Fibroblast of skin of left biceps (primary cell): ENCODE data around the gene MAPKBP1.
"Not testable (repeated sequence)": the region's sequence is repeated elsewhere in the genome, so short reads cannot be mapped to it uniquely, and the experiment has no call there.

ENCODE experiments used
- DNase-seq, 2 experiments: peaks; one replicate each; pipeline ENCODE4 v3.0.0-alpha.2; 2013; ENCODE audit warnings: low read depth in 2 of 2

The MAPKBP1 gene

DNA sequence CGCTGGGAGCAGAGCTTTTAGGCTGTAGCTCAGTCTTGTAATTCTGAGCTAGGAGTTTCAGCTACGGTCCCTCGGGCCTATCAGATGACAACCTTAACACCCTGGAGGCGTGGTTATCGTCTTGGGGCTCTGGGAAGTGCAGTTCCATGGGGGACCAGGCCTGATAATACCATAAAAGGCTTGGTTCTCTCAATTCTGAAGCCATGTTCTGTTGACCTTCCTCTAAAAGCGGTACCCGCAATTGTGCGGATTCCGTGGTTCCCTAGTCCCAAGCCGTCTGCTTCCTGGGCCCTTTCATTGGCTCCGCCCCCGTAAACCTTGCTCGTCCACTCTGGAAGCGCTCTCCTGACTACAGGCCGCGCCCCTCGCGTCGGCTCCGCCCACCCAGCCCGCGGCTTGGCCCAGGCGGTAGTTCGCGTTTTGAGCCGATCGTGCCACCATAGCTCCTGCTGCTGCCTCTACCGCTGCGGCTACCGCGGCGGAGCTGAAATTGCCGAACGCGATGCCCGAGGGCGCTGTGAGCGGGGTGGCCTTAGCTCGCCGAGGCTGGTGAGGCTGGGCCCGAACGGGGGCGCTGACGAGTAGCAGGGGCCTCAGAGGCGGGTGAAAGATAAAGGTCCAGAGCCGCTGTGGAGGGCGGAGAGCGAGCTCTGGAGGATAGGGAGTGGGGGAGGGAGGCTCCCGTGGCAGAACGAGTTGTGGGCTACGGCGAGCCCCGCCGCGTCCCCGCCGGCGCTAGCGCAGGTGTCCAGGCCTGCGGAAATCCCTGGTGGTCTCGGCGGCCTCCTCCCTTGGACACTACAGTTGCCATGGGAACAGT, at the start of gene MAPKBP1:
Gene MAPKBP1, plus strand, starts transcription at position 423 of the 820 bp plus-strand sequence. CDS start 792 bp downstream, outside the sequence.
- peak; percentile 94 to 97 for DNase-seq

GRCh38 chr15:41727143-41727542, 47.1 kb upstream of the MAPKBP1 start:
- no peak for DNase-seq

DNA sequence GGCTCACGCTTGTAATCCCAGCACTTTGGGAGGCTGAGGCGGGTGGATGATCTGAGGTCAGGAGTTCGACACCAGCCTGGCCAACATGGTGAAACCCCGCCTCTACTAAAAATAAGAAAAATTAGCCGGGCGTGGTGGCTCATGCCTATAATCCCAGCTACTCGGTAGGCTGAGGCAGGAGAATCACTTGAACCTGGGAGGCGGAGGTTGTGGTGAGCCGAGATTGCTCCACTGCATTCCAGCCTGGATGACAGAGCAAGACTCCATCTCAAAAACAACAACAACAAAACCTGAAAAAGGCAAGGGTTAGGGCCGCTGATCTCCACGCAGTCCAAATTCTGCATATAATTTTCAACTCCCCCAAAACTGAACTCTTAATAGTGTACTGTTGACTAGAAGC, 46.2 kb upstream of the MAPKBP1 start:
- not testable (repeated sequence) for DNase-seq

DNA sequence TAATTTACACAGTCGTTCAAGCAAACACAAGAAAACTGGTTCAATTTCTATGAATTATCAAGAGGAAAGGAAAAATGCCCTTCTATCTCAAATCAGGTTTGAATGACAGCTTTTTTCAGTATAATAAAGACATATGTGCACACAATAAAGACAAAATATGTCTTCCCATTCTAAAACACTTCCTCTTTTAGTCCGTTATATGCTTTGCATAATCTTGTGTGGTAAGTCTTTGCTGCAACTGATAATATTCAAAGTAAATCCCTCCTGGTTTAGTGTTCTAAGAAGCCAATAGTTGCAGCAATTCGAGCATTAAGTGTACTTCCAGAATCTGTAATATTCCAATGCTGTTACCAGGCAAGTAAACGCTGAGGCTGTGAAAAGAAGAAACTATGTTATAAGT, 43.7 kb upstream of the MAPKBP1 start:
- DNase-seq: no peak

DNA sequence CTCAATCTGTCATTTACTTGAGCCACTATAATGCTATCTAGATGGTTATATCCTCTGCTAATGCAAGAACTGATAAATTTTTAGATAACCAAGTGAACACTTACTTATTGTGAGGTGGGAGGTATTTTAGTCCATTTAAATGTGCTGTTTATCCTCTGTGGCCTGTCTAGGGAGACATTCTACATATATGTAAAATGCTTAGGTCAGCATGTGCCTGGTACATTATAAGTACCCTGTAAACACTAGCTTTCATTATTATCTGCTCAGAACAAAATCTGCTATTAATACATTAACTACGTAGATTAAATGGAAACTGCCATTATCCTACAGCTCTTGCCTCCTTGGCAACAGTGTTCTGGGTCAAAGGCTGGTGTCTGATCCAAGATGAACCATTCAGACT, 41.8 kb upstream of the MAPKBP1 start:
- no peak for DNase-seq

DNA sequence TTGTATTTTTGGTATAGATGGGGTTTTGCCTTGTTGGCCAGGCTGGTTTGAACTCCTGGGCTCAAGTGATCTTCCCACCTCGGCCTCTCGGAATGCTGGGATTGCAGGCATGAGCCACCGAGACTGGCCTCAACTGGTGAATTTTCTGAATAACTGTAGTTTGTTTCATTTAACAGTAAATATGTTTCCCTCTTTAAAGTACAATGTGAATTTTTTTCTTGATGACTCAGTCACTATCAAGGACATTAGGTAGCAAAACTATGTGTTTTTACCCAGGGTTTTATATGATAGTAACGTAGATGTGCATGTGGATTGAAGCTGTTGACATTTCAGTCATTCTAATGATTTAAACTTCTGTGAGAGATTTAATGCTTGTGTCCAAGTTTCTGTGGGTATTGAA, 40.2 kb upstream of the MAPKBP1 start:
- DNase-seq: no peak

DNA sequence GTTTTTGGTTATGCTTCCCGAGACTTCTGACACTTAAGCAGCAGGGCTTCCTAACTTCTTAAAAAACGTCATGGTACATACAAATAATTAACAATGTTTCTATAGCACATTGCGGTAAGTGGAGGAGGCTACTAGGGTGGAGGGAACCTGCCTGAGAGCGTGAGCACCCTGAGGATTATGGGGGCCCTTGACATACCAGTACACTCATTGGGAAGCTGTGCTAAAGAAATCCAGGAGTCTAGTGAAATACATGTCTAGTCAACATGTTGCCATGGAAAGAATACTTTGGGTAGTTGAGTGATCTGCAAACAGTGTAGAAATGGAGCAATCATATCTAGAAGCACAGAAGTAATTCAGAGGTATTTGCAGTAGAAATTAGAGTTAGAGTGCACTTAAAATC, 39.2 kb upstream of the MAPKBP1 start:
- no peak for DNase-seq

DNA sequence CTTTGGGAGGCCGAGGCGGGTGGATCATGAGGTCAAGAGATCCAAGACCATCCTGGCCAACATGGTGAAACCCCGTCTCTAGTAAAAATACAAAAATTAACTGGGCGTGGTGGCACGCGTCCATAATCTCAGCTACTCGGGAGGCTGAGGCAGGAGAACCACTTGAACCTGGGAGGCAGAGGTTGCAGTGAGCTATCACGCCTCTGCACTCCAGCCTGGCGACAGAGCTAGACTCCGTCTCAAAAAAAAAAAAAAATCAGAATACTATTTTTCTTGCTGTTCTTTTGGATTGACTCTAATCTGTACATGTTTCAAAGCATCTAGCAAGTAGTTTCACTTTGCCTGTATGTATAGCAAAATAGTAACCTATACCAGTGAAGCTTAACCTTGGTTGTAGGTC, 38.8 kb upstream of the MAPKBP1 start:
- not testable (repeated sequence) for DNase-seq

GRCh38 chr15:41746802-41747201, 27.5 kb upstream of the MAPKBP1 start:
- DNase-seq: no peak

- no peak for DNase-seq
Observed at GRCh38 chr15:41756198-41756597, 18.1 kb upstream of the MAPKBP1 start.

DNA sequence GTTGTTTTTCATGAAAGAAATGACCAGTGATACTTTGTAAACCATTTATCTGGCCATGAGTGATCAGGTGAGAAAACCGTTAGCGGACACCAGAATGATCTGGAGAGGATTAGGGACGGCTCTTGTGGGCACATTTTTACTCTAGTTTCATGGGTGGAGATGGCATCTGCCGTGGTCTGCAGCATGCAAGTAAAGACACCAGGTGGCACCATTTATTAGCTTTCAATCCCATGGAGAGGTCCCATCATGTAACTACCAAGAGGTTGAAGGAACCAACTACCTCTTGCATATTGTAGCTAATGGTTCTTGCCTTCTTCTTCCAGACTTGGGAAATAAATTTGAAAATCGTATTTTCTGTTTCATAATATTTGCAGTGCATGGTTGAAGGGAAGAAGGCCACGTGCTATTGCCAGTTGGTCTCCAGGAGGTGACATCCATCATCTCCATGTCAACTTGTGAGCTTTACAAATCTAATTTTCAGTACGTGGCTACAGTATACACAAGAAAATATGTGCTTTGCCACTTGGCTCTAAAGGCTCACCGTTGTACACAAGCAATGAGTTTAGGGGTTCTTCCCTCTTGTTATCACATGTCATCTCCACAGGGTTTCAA, 1.5 kb upstream of the MAPKBP1 start:
- peak in 1 of 2 experiments; percentile 46 for DNase-seq

GRCh38 chr15:41773332-41773728, 954 bp upstream of the MAPKBP1 start:
- no peak for DNase-seq

- no peak for DNase-seq
Observed at GRCh38 chr15:41773729-41774061, 589 bp upstream of the MAPKBP1 start.

GRCh38 chr15:41774882-41775417, 666 bp downstream of the MAPKBP1 start:
- DNase-seq: no peak

DNA sequence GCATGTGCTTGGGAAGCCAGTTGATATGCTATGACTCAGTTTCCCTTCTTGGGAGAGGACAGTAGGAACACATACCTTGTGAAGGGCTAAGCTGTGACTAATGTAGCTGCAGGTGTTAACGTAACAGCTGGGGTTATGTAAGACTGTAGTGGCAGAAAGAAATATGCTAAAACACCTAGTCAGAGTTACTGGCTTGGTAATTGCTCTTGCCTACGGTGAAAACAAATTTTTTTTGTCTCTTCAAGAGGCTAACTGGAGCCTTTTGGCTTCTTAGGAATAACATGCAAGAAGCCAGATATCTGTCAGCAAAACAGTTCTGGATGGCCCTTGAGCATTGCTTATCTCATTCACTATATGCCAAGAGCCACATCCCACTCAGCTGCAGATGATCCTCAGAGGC, 1.4 kb downstream of the MAPKBP1 start:
- no peak for DNase-seq

GRCh38 chr15:41777421-41777973, 3.2 kb downstream of the MAPKBP1 start:
- no peak for DNase-seq

DNA sequence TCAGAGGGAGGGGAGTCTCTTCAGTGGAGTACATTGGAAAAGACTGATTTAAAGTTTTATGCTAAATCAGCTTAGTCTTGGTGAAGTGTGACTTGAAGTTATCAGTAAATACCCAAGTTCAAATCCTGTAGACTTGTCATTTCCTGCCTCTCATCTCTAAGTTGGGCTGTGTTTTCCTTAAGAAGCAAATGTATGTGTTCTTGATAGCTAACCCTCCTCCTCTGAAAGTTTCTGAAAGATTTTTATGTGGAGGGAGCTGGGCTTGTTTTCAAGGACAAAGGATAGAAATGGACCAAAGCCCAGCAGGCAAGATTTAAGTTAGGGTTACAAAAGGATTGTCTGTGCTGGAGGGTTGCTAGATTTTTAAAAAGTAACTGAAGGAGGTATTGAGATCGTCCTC, 4.2 kb downstream of the MAPKBP1 start:
- DNase-seq: no peak

- no peak for DNase-seq
Observed at GRCh38 chr15:41779662-41780157, 5.4 kb downstream of the MAPKBP1 start.

GRCh38 chr15:41780266-41780665, 6.0 kb downstream of the MAPKBP1 start:
- DNase-seq: no peak

GRCh38 chr15:41780727-41781126, 6.4 kb downstream of the MAPKBP1 start:
- DNase-seq: no peak

GRCh38 chr15:41782371-41783282, 8.3 kb downstream of the MAPKBP1 start:
- DNase-seq: no peak

- no peak for DNase-seq
Observed at GRCh38 chr15:41783296-41783695, 9.0 kb downstream of the MAPKBP1 start.
